Measurements from ENCODE around the gene RGS7. TPM values are rescaled to one million over a fixed set of nuclear protein-coding genes. Genes with fewer than 3 reads are reported as not detected.

RGS7 gene
- total RNA-seq, 1 experiment from 2014 or later: 0.10 TPM

DNA sequence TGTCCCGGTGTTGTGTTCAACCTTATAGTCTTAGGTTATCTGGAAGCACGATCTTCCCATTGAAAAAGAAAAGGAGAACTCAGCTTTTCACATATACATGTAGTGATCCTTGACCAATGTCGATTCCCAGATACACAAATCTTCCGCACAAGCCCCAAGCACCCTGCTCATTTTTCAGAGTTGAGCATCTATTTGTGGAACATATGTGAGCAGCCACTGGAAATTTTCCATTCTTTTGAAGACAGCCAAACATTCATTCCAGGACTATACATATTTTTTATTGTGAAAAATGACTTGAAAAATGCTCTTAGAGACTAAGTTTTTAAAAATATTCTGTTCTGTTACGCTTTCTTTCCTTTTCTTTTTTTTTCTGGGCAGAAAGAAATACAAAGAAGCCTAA lies 371.9 kb downstream of the RGS7 start:
- no peak overlapping the region for H3K27ac ChIP-seq (ENCODE audit: low read length)
- in situ Hi-C loops (cut with HindIII; ENCODE audit: low pct_unique_long_range_greater_than_20kb, low sequenced_read_pairs) (no loop called here), intact Hi-C loops (cut with micrococcal nuclease; ENCODE audit: unreplicated experiment) (no loop called here)
- no peaks in the 10 kb centered on the region for H3K27me3 ChIP-seq (ENCODE audit: control insufficient read depth, insufficient read depth, low read length)
- H3K4me3 ChIP-seq (ENCODE audit: low read depth in 2 of 2, low read length in 2 of 2): no peak overlapping the region
- TF ChIP-seq, protein P1, sequence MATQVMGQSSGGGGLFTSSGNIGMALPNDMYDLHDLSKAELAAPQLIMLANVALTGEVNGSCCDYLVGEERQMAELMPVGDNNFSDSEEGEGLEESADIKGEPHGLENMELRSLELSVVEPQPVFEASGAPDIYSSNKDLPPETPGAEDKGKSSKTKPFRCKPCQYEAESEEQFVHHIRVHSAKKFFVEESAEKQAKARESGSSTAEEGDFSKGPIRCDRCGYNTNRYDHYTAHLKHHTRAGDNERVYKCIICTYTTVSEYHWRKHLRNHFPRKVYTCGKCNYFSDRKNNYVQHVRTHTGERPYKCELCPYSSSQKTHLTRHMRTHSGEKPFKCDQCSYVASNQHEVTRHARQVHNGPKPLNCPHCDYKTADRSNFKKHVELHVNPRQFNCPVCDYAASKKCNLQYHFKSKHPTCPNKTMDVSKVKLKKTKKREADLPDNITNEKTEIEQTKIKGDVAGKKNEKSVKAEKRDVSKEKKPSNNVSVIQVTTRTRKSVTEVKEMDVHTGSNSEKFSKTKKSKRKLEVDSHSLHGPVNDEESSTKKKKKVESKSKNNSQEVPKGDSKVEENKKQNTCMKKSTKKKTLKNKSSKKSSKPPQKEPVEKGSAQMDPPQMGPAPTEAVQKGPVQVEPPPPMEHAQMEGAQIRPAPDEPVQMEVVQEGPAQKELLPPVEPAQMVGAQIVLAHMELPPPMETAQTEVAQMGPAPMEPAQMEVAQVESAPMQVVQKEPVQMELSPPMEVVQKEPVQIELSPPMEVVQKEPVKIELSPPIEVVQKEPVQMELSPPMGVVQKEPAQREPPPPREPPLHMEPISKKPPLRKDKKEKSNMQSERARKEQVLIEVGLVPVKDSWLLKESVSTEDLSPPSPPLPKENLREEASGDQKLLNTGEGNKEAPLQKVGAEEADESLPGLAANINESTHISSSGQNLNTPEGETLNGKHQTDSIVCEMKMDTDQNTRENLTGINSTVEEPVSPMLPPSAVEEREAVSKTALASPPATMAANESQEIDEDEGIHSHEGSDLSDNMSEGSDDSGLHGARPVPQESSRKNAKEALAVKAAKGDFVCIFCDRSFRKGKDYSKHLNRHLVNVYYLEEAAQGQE (IDR thresholded peaks at IDR 0.05; ENCODE audit: insufficient read depth in 1 of 2, low read depth in 2 of 2, low read length in 1 of 2): no peak
- TF ChIP-seq POLR2AphosphoS5 (IDR thresholded peaks at IDR 0.05; ENCODE audit: low read depth, low read length) (no peak), SIN3A (IDR thresholded peaks at IDR 0.05; ENCODE audit: borderline replicate concordance, insufficient read depth, low read depth, low read length) (no peak), TCF7L2 (IDR thresholded peaks at IDR 0.05; ENCODE audit: low read depth, low read length) (no peak)
- TF ChIP-seq, protein P2, sequence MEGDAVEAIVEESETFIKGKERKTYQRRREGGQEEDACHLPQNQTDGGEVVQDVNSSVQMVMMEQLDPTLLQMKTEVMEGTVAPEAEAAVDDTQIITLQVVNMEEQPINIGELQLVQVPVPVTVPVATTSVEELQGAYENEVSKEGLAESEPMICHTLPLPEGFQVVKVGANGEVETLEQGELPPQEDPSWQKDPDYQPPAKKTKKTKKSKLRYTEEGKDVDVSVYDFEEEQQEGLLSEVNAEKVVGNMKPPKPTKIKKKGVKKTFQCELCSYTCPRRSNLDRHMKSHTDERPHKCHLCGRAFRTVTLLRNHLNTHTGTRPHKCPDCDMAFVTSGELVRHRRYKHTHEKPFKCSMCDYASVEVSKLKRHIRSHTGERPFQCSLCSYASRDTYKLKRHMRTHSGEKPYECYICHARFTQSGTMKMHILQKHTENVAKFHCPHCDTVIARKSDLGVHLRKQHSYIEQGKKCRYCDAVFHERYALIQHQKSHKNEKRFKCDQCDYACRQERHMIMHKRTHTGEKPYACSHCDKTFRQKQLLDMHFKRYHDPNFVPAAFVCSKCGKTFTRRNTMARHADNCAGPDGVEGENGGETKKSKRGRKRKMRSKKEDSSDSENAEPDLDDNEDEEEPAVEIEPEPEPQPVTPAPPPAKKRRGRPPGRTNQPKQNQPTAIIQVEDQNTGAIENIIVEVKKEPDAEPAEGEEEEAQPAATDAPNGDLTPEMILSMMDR (IDR thresholded peaks at IDR 0.05): no peak
- no peak for ATAC-seq
- ChIA-PET POLR2A (no interaction called here), CTCF (interaction anchor here (1.0 kb wide), 1 partner anchor 253 kb away, joined by 3 read pairs; no protein-coding TSS in a partner anchor)
- H3K9me3 ChIP-seq (ENCODE audit: control insufficient read depth, insufficient read depth, low read depth, low read length): no peaks in the 10 kb centered on the region
- no TSS peak for BruUV-seq (replicated peaks)
- H3K36me3 ChIP-seq (ENCODE audit: control insufficient read depth, insufficient read depth, low read length): no peaks in the 10 kb centered on the region
- no peak for DNase-seq (ENCODE audit: low read depth, low spot score)
- no peaks in the 10 kb centered on the region for H3K4me1 ChIP-seq (ENCODE audit: control insufficient read depth, insufficient read depth, low read length)

DNA sequence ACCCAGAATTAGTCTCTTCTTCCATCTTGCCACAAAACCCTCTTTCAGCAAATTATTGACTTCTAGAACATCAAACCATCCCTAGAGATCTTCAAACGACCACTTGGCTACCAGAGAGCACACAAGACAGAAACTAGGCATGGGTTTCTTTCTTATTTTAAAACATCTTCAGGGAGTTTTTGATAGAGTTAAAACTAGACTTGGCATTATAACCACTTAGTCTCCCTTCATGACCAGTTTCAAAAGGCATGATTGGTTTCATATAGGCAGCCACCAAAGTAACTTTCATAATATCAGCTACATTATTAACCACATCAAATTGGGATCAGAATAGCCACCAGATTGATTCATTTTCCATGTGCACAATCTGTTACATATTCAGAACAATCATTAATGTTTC lies 376.7 kb downstream of the RGS7 start:
- intact Hi-C loops (cut with micrococcal nuclease; ENCODE audit: unreplicated experiment) (no loop called here), in situ Hi-C loops (cut with HindIII; ENCODE audit: low pct_unique_long_range_greater_than_20kb, low sequenced_read_pairs) (no loop called here)
- DNase-seq (ENCODE audit: low read depth, low spot score) (no peak), ATAC-seq (no peak)
- BruUV-seq (replicated peaks): no TSS peak
- Histone ChIP-seq H3K4me3 (ENCODE audit: low read depth in 2 of 2, low read length in 2 of 2) (no peak overlapping the region), H3K4me1 (ENCODE audit: control insufficient read depth, insufficient read depth, low read length) (no peaks in the 10 kb centered on the region), H3K27ac (ENCODE audit: low read length) (no peak overlapping the region), H3K36me3 (ENCODE audit: control insufficient read depth, insufficient read depth, low read length) (no peaks in the 10 kb centered on the region), H3K27me3 (ENCODE audit: control insufficient read depth, insufficient read depth, low read length) (no peaks in the 10 kb centered on the region), H3K9me3 (ENCODE audit: control insufficient read depth, insufficient read depth, low read depth, low read length) (no peaks in the 10 kb centered on the region)
- ChIA-PET CTCF (no interaction called here), POLR2A (no interaction called here)
- TF ChIP-seq POLR2AphosphoS5 (IDR thresholded peaks at IDR 0.05; ENCODE audit: low read depth, low read length): no peak
- no peak for TF ChIP-seq SIN3A (IDR thresholded peaks at IDR 0.05; ENCODE audit: borderline replicate concordance, insufficient read depth, low read depth, low read length)
- no peak for TF ChIP-seq TCF7L2 (IDR thresholded peaks at IDR 0.05; ENCODE audit: low read depth, low read length)
- TF ChIP-seq, protein P1 (IDR thresholded peaks at IDR 0.05; ENCODE audit: insufficient read depth in 1 of 2, low read depth in 2 of 2, low read length in 1 of 2): no peak
- TF ChIP-seq, protein P2 (IDR thresholded peaks at IDR 0.05): no peak
